Lung (tissue), 12 donors: ENCODE measurements around the gene VPS13D. TPM values are rescaled to one million over a fixed set of nuclear protein-coding genes. Genes with fewer than 3 reads are reported as not detected.
A peak's percentile ranks its signal among the peaks of the same experiment; 100 is the strongest.

Experiments
- ATAC-seq: fragments of 200-7000 bp; cut with Tn5 transposase; one replicate; pipeline ENCODE4 v1.9.1; 2020; ENCODE audit warnings: moderate number of reproducible peaks; ENCODE audit not compliant: insufficient read depth, low FRiP score
- DNase-seq, 3 donors: peaks; one replicate each; pipeline ENCODE4 v3.0.0-alpha.2; 2013 to 2017
- H3K27ac ChIP-seq, 2 donors: one replicate each; pipeline ENCODE4 v1.5.1; 2013; ENCODE audit warnings: mild to moderate bottlenecking in 2 of 2, moderate library complexity in 2 of 2, control low read depth in 1 of 2, inconsistent platforms in 1 of 2, low read depth in 1 of 2, low read length in 1 of 2
- H3K27me3 ChIP-seq, 3 donors: one replicate each; pipeline ENCODE4 v1.5.1; 2013; ENCODE audit warnings: low read length in 2 of 3; ENCODE audit not compliant: control insufficient read depth in 3 of 3, insufficient read depth in 3 of 3
- H3K36me3 ChIP-seq, 4 donors: one replicate each; pipeline ENCODE4 v1.5.1; 2013; ENCODE audit warnings: low read length in 4 of 4, mild to moderate bottlenecking in 1 of 4, moderate library complexity in 1 of 4; ENCODE audit not compliant: control insufficient read depth in 4 of 4, insufficient read depth in 4 of 4
- H3K4me1 ChIP-seq, 5 donors: one replicate each; pipeline ENCODE4 v1.5.1; 2013; ENCODE audit warnings: low read length in 5 of 5, mild to moderate bottlenecking in 2 of 5, moderate library complexity in 1 of 5; ENCODE audit not compliant: control insufficient read depth in 5 of 5, insufficient read depth in 5 of 5
- H3K4me3 ChIP-seq: one replicate; pipeline ENCODE4 v1.5.1; 2013; ENCODE audit warnings: mild to moderate bottlenecking, control low read depth, moderate library complexity
- H3K9ac ChIP-seq, 2 donors: one replicate each; pipeline ENCODE4 v1.5.1; 2013; ENCODE audit warnings: low read length in 2 of 2, control low read depth in 1 of 2; ENCODE audit not compliant: insufficient read depth in 1 of 2
- H3K9me3 ChIP-seq, 4 donors: one replicate each; pipeline ENCODE4 v1.5.1; 2013; ENCODE audit warnings: low read length in 3 of 4, mild to moderate bottlenecking in 1 of 4, moderate library complexity in 1 of 4; ENCODE audit not compliant: control insufficient read depth in 4 of 4, insufficient read depth in 3 of 4
- CTCF ChIP-seq: IDR thresholded peaks from 2 replicates; pipeline ENCODE4 v1.5.1; 2012; ENCODE audit warnings: mild to moderate bottlenecking; ENCODE audit errors: control extremely low read depth, extremely low read depth
- WGBS, 2 donors: extraction: QIAGEN DNeasy Blood & Tissue Kit; methylation state at CpG; one replicate each; pipeline ENCODE4 v1.1.7; 2013; 5-methylcytosine and 5-hydroxymethylcytosine counted together
- polyA plus RNA-seq, 2 donors: library from polyadenylated mRNA; stranded (reverse); fragments of 200-250 nt; gene quantifications; one replicate each; pipeline ENCODE4 v1.2.1, GENCODE V29; 2013
- total RNA-seq, 2 donors: library from RNA; depleted of rRNA in 1 of 2; stranded (reverse); fragments of >200 nt in 1 of 2; gene quantifications; one replicate each; pipeline ENCODE4 v1.2.1, GENCODE V29; 2014 to 2021
- donor health status: control.
- donor health status: control.
- donor health status: Bipolar disorder and iron deficiency.
- donor health status: healthy.
- donor health status: DM: yes; HTN: yes; CAD: no.

The VPS13D gene
- total and polyA plus RNA-seq, 4 donors: 18.4 to 76.0 (median 37.5) TPM

DNA sequence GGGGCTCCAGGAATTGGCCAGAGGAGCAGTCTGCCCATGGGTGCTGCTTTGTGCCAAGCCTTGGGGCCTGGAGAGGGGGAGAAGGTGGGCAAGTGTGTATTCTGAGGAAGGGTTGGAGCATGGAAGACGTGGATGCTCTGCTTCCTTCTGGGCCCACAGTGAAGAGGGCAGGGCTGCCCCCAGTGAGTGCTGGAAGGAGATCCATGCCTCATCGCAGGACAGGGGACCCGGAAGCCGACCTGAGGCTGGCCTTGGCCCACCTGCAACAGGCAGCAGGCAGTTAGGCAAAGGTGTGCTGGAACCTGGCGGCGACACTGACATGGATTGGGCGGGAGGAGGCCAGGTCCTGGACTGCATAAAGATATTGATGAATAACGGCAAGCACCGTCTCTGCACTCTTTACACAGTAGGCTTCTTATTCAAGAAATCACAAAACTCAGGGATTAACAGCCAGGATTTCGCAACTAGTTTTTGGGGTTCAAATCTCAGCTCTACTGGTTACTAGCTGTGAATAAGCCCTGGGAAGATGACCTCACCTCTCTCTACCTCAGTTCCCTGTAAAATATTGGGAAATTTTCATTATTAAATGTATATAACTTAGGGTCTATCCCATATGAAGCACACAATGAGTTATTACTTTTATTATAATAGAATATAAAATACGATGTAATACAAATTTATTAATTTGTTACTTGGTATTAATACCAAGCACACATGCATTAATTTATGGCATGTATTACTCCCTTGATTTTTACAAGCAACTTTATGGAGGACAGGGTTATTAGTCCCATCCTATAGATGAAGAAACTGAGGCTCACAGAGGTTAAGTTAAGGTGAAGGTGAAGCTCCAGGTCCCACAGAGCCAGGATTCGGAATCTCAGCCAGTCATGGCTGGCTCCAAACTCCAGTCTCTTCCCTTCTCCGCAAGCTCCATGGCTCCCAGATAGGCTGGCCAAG, 325.9 kb downstream of the VPS13D start:
- no peak for TF ChIP-seq CTCF
- Histone ChIP-seq H3K9me3 (no peaks in the 10 kb centered on the region), H3K4me3 (no peak overlapping the region), H3K9ac (no peak overlapping the region), H3K4me1 (peaks cover 3 to 28% (median 6%) of the 10 kb centered on the region in 5 donors), H3K27ac (peak overlapping the region in 1 of 2 donors; percentile 64), H3K27me3 (no peaks in the 10 kb centered on the region), H3K36me3 (no peaks in the 10 kb centered on the region)
- WGBS, 2 donors: 93% methylated on average over 13 of the region's 13 CpGs
- ATAC-seq (no peak), DNase-seq (no peak)

DNA sequence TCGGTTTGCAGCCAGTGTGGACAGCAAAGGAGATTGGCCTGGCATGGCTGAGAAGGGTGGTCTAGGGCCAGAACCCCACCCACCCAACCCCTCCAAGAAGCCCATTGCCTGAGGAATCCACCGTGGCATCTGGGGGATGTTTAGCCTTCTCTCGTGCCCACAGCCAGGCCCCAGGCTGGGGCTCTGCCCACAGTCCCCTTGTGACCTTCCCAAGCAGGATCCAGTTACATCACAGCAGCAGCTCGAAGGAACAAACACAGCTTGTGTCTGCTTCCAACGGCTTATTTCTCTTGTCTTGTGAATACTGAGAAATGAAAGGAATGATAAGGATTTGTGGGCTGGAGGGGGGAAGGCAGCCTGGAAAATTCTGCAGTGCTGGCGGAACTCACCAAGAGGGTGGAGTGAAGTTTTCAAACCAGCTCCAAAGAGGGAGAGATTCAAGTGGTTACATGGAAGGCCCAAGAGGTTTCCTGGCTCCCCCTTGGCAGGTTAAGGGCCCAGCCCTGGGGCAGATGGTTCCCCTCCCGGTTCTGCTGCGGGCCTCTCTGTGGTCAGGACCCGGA, 326.6 kb downstream of the VPS13D start:
- ATAC-seq (peak; percentile 23), DNase-seq (peak; percentile 87 to 97 (median 94))
- TF ChIP-seq CTCF: no peak
- Histone ChIP-seq H3K27ac (peak overlapping the region; percentile 28 to 64), H3K9me3 (no peaks in the 10 kb centered on the region), H3K9ac (peak overlapping the region in 1 of 2 donors; percentile 49), H3K4me1 (peaks cover 3 to 28% (median 6%) of the 10 kb centered on the region in 5 donors), H3K27me3 (no peaks in the 10 kb centered on the region), H3K36me3 (no peaks in the 10 kb centered on the region), H3K4me3 (no peak overlapping the region)
- WGBS, 2 donors: 27 to 32% methylated on average over 9 of the region's 9 CpGs

DNA sequence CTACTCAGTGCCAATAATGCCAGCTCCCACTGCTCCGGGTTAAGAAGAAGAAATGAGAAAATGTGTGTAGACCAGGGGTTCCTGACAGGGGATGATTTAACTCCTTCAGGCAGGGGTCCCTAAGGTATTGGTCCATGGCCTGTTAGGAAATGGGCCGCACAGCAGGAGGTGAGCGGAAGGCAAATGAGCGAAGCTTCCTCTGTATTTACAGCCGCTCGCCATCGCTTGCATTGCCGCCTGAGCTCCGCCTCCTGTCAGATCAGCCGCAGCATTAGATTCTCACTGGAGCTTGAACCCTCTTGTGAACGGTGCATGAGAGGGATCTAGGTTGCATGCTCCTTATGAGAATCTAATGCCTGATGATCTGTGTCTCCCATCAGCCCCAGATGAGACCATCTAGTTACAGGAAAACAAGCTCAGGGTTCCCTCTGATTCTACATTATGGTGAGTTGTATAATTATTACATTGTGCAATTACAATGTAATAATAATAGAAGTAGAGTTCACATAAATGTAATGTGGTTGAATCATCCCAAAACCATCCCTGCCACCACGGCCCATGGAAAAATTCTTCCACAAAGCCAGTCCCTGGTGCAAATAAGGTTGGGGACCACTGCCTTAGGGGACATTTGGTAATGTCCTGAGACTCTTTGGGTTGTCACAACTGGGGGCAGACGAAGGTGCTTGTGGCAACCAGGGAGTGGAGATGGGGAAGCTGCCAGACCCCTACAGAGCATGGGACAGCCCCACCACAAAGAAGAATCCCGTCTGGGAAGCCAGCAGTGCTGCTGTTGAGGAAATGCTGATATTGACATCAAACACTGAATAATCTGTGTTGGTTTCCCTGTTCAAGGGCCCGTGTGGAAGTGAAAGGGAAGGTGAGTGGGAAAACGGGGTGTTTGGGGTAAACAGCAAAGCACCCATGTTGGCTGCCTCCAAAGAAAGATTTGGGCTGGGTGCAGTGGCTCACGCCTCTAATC, 327.4 kb downstream of the VPS13D start:
- ATAC-seq: no peak
- no peaks in the 10 kb centered on the region for H3K36me3 ChIP-seq
- peak overlapping the region; percentile 28 to 48 for H3K27ac ChIP-seq
- DNase-seq: no peak
- peaks cover 0 to 2% (median under 1%) of the 10 kb centered on the region in 4 donors for H3K9me3 ChIP-seq
- H3K4me3 ChIP-seq: no peak overlapping the region
- TF ChIP-seq CTCF: no peak
- H3K27me3 ChIP-seq: no peaks in the 10 kb centered on the region
- H3K9ac ChIP-seq: peak overlapping the region in 1 of 2 donors; percentile 49
- WGBS, 2 donors: 85 to 86% methylated on average over 17 of the region's 17 CpGs
- peaks cover 3 to 28% (median 6%) of the 10 kb centered on the region in 5 donors for H3K4me1 ChIP-seq
